Measurements from ENCODE around the gene HERC3. TPM values are rescaled to one million over a fixed set of nuclear protein-coding genes. Genes with fewer than 3 reads are reported as not detected.
A peak's percentile ranks its signal among the peaks of the same experiment; 100 is the strongest.

HERC3 gene
- 5.2 to 6.3 TPM (median 5.5 TPM) in 3 replicates for total RNA-seq (2021)
- Bru-seq, nascent RNA = percentile 42 among the genes with signal in this experiment
- long read RNA-seq, experiment 1, partial matches to known transcripts = 2 of 3 reads
- long read RNA-seq, experiment 1, other reads (novel, unspliced or antisense) = 1 of 3 reads
- long read RNA-seq, experiment 2, partial matches to known transcripts = 2 of 5 reads
- long read RNA-seq, experiment 2, other reads (novel, unspliced or antisense) = 3 of 5 reads
- long read RNA-seq, experiment 3 = 0 reads

GRCh38 chr4:88591787-88592599, at the start of gene HERC3:
HERC3 (plus strand) TSS chr4:88592480; CDS start chr4:88605824, 13,344 bp downstream.
- no peaks in the 10 kb centered on the region for H3K9me3 Mint-ChIP-seq
- H3K27me3 Mint-ChIP-seq (ENCODE audit: low read depth) = peaks cover 67% of the 10 kb centered on the region
- TF ChIP-seq MAX (CRISPR knock-in tag; IDR thresholded peaks at IDR 0.05) (0 out of 2 replicates have a peak, but pooled peaks have one; percentile 46), EMX1 (CRISPR knock-in tag; IDR thresholded peaks at IDR 0.05) (no peak), FOXK1 (CRISPR knock-in tag; IDR thresholded peaks at IDR 0.05) (peak; percentile 66), TEAD1 (CRISPR knock-in tag; IDR thresholded peaks at IDR 0.05) (peak; percentile 40; the same call in 1 of the 2 replicates), NFYB (CRISPR knock-in tag; conservative IDR thresholded peaks at IDR 0.05; ENCODE audit: low read depth) (peak; percentile 93), ARID4B (CRISPR knock-in tag; IDR thresholded peaks at IDR 0.05; ENCODE audit: borderline replicate concordance) (peak; percentile 51; the same call in 1 of the 2 replicates)
- no peak within 1 kb of the TSS for H3K27ac Mint-ChIP-seq
- POLR2A ChIA-PET = interaction anchor here (0.6 kb wide), 1 partner anchor 1501 kb away, joined by 9 read pairs; no protein-coding TSS in a partner anchor
- CTCF ChIA-PET = interaction anchor here (0.6 to 3.4 kb wide), 5 partner anchors 12 to 77 kb away, joined by 3 to 18 read pairs (median 7); no protein-coding TSS in a partner anchor
- ATAC-seq (peak; percentile 97), DNase-seq (ENCODE audit: low spot score) (peak; percentile 89)
- H3K4me1 Mint-ChIP-seq = peaks cover 13% of the 10 kb centered on the region
- no peaks in the 10 kb centered on the region for H3K36me3 Mint-ChIP-seq
- H3K4me3 Mint-ChIP-seq = peak within 1 kb of the TSS; percentile 81

- Mint-ChIP-seq H3K4me1 (no peaks in the 10 kb centered on the region), H3K27ac (no peak overlapping the region), H3K4me3 (no peak overlapping the region), H3K9me3 (peaks cover 8% of the 10 kb centered on the region), H3K36me3 (no peaks in the 10 kb centered on the region; the same call in 1 of the 2 replicates), H3K27me3 (ENCODE audit: low read depth) (no peaks in the 10 kb centered on the region)
- ChIA-PET CTCF (no interaction called here), POLR2A (no interaction called here)
- DNase-seq (ENCODE audit: low spot score) (no peak), ATAC-seq (peak; percentile 34; the same call in 1 of the 2 replicates)
- TF ChIP-seq HMGA2 (CRISPR knock-in tag; IDR thresholded peaks at IDR 0.05) (no peak), E2F5 (CRISPR knock-in tag; IDR thresholded peaks at IDR 0.05) (no peak), CREB1 (CRISPR knock-in tag; IDR thresholded peaks at IDR 0.05) (no peak), MXD4 (CRISPR knock-in tag; IDR thresholded peaks at IDR 0.05; ENCODE audit: borderline replicate concordance) (no peak), AFF4 (CRISPR knock-in tag; IDR thresholded peaks at IDR 0.05; ENCODE audit: borderline replicate concordance) (no peak), ZBTB43 (CRISPR knock-in tag; IDR thresholded peaks at IDR 0.05) (no peak), ZNF423 (CRISPR knock-in tag; IDR thresholded peaks at IDR 0.05) (no peak), ESRRA (CRISPR knock-in tag; IDR thresholded peaks at IDR 0.05; ENCODE audit: borderline replicate concordance) (no peak), CBFB (CRISPR knock-in tag; IDR thresholded peaks at IDR 0.05; ENCODE audit: low read depth) (no peak), NFYB (CRISPR knock-in tag; conservative IDR thresholded peaks at IDR 0.05; ENCODE audit: low read depth) (no peak), GABPB1 (CRISPR knock-in tag; IDR thresholded peaks at IDR 0.05) (no peak), ZNF512 (CRISPR knock-in tag; IDR thresholded peaks at IDR 0.05; ENCODE audit: borderline replicate concordance) (no peak), NFATC4 (CRISPR knock-in tag; IDR thresholded peaks at IDR 0.05) (no peak)
Observed at GRCh38 chr4:88549815-88550214, 42.5 kb upstream of the HERC3 start.

Data from WTC11 (cell line).